Transverse colon (tissue), 4 donors: ENCODE measurements around the gene ZNF566. TPM values are rescaled to one million over a fixed set of nuclear protein-coding genes. Genes with fewer than 3 reads are reported as not detected.

Experiments used
- DNase-seq: peaks from one replicate; pipeline ENCODE4 v3.0.0-alpha.2; 2019
- H3K27ac ChIP-seq, 4 donors: fragments of 200-600 bp; sonication (generic); 2 replicates each; pipeline ENCODE4 v1.5.1; 2016 to 2018; ENCODE audit warnings: inconsistent platforms in 4 of 4
- H3K27me3 ChIP-seq: fragments of 200-600 bp; sonication (generic); 2 replicates; pipeline ENCODE4 v1.5.1; 2017; ENCODE audit warnings: inconsistent platforms
- H3K36me3 ChIP-seq, 4 donors: fragments of 200-600 bp; sonication (generic); 2 replicates each; pipeline ENCODE4 v1.5.1; 2017 to 2019; ENCODE audit warnings: inconsistent platforms in 4 of 4
- H3K4me1 ChIP-seq, 4 donors: fragments of 200-600 bp; sonication (generic); 2 replicates each; pipeline ENCODE4 v1.5.1; 2017 to 2020; ENCODE audit warnings: inconsistent platforms in 4 of 4
- H3K4me3 ChIP-seq, 4 donors: fragments of 200-600 bp; sonication (generic); 1 replicate in 1 of 4; 2 replicates in 3 of 4; pipeline versions ENCODE4 v1.5.1 to v1.6.1; 2017 to 2019; ENCODE audit warnings: inconsistent platforms in 4 of 4
- H3K9me3 ChIP-seq, 2 donors: fragments of 200-600 bp; sonication (generic); 2 replicates each; pipeline ENCODE4 v1.5.1; 2017 to 2019; ENCODE audit warnings: inconsistent platforms in 2 of 2
- CTCF ChIP-seq, 5 experiments: fragments of 200-600 bp in 3 of 5; fragments of 450-650 bp in 2 of 5; sonication (generic) in 3 of 5; IDR thresholded peaks; 1 replicate in 2 of 5; 2 replicates in 3 of 5; pipeline ENCODE4 v1.5.1; 2016 to 2017; ENCODE audit warnings: antibody characterized with exemption in 5 of 5, inconsistent platforms in 3 of 5, mild to moderate bottlenecking in 2 of 5, moderate library complexity in 1 of 5
- EP300 ChIP-seq: sonication (generic); formaldehyde crosslinking; IDR thresholded peaks from one replicate; pipeline ENCODE4 v1.6.1; 2017; ENCODE audit warnings: antibody characterized with exemption, low read depth
- POLR2A ChIP-seq: fragments of 450-650 bp; IDR thresholded peaks from one replicate; pipeline ENCODE4 v1.6.1; 2016; ENCODE audit warnings: antibody characterized with exemption, mild to moderate bottlenecking, moderate library complexity
- POLR2AphosphoS5 ChIP-seq, 3 donors: sonication (generic); formaldehyde crosslinking; IDR thresholded peaks; one replicate each; pipeline ENCODE4 v1.6.1; 2016; ENCODE audit warnings: antibody characterized with exemption in 3 of 3
- WGBS, 2 donors: methylation state at CpG; one replicate each; pipeline ENCODE4 v1.1.5; 2018; ENCODE audit warnings: low coverage in 1 of 2; 5-methylcytosine and 5-hydroxymethylcytosine counted together
- in situ Hi-C, 4 donors: fragments of 200-750 bp; cut with MboI; loops; one replicate each; pipeline versions ENCODE4 v1.15.0 to v1.15.1; 2017; ENCODE audit warnings: low sequenced_read_pairs in 3 of 4, low pct_ligation_motif_present in 1 of 4, low pct_unique_long_range_greater_than_20kb in 1 of 4
- intact Hi-C: fragments of 100-400 bp; cut with DNase I; formaldehyde crosslinking; loops from one replicate; pipeline ENCODE4 v1.15.1; 2023; ENCODE audit warnings: low total_unique reads
- total RNA-seq, 4 donors: library from RNA; depleted of rRNA; stranded (reverse); fragments of >200 nt; gene quantifications; one replicate each; pipeline ENCODE4 v1.1.0, GENCODE V29; 2016

Gene ZNF566
- total RNA-seq, 4 donors from 2014 or later = 1.9 to 15.1 (median 10.0) TPM

- Histone ChIP-seq H3K27me3 (no peaks in the 10 kb centered on the region), H3K9me3 (peaks cover 88 to 97% of the 10 kb centered on the region in 2 donors), H3K4me1 (no peaks in the 10 kb centered on the region), H3K36me3 (peaks cover 5 to 64% (median 34%) of the 10 kb centered on the region in 4 donors), H3K27ac (no peak overlapping the region), H3K4me3 (no peak overlapping the region)
- 98 to 100% methylated on average over 1 to 2 of the region's 2 CpGs for WGBS, 2 donors
- no peak for DNase-seq
- intact Hi-C loops (no loop called here), in situ Hi-C loops (no loop called here)
- TF ChIP-seq POLR2AphosphoS5 (IDR thresholded peaks at IDR 0.05) = no peak
- no peak for TF ChIP-seq POLR2A
- no peak for TF ChIP-seq EP300
- TF ChIP-seq CTCF (IDR thresholded peaks at IDR 0.05) = no peak
These were observed 24.8 kb upstream of the ZNF566 start for GRCh38 chr19:36514012-36514612.

GRCh38 chr19:36508325-36508724, 19.0 kb upstream of the ZNF566 start:
- WGBS, 2 donors = 82 to 94% methylated on average over 3 of the region's 3 CpGs
- intact Hi-C loops (no loop called here), in situ Hi-C loops (no loop called here)
- H3K27ac ChIP-seq = no peak overlapping the region
- peaks cover 0 to 7% (median under 1%) of the 10 kb centered on the region in 4 donors for H3K36me3 ChIP-seq
- no peaks in the 10 kb centered on the region for H3K27me3 ChIP-seq
- peaks cover 75 to 95% of the 10 kb centered on the region in 2 donors for H3K9me3 ChIP-seq
- H3K4me1 ChIP-seq = no peaks in the 10 kb centered on the region
- no peak for DNase-seq
- no peak overlapping the region for H3K4me3 ChIP-seq
- TF ChIP-seq POLR2AphosphoS5 (IDR thresholded peaks at IDR 0.05) = no peak
- TF ChIP-seq POLR2A = no peak
- TF ChIP-seq EP300 = no peak
- no peak for TF ChIP-seq CTCF (IDR thresholded peaks at IDR 0.05)

GRCh38 chr19:36501973-36502372, 12.6 kb upstream of the ZNF566 start:
- Histone ChIP-seq H3K27me3 (no peaks in the 10 kb centered on the region), H3K27ac (no peak overlapping the region), H3K4me1 (no peaks in the 10 kb centered on the region), H3K9me3 (peaks cover 55 to 76% of the 10 kb centered on the region in 2 donors), H3K4me3 (no peak overlapping the region), H3K36me3 (no peaks in the 10 kb centered on the region)
- no peak for DNase-seq
- 94 to 100% methylated on average over 1 to 5 of the region's 5 CpGs for WGBS, 2 donors
- in situ Hi-C loops = no loop called here
- intact Hi-C loops = no loop called here
- no peak for TF ChIP-seq POLR2A
- TF ChIP-seq CTCF (IDR thresholded peaks at IDR 0.05) = no peak
- no peak for TF ChIP-seq POLR2AphosphoS5 (IDR thresholded peaks at IDR 0.05)
- no peak for TF ChIP-seq EP300

- WGBS, 2 donors = 92% methylated on average over 17 of the region's 17 CpGs; no CpG with 5 or more reads in 1 of the 2 donors
- H3K27me3 ChIP-seq = no peaks in the 10 kb centered on the region
- H3K36me3 ChIP-seq = no peaks in the 10 kb centered on the region
- no peak overlapping the region for H3K27ac ChIP-seq
- no peak for TF ChIP-seq CTCF (IDR thresholded peaks at IDR 0.05)
- TF ChIP-seq POLR2A = no peak
- TF ChIP-seq POLR2AphosphoS5 (IDR thresholded peaks at IDR 0.05) = no peak
- no peak for TF ChIP-seq EP300
- no peak overlapping the region for H3K4me3 ChIP-seq
- intact Hi-C loops = no loop called here
- no peaks in the 10 kb centered on the region for H3K4me1 ChIP-seq
- in situ Hi-C loops = loop anchor here in 1 of 4 donors (25.0 kb wide), 1 partner anchor 285 kb away; the partner anchor contains the start of genes ZNF146 and ZNF565
- H3K9me3 ChIP-seq = peaks cover 12 to 28% of the 10 kb centered on the region in 2 donors
- no peak for DNase-seq
These were observed 7.6 kb upstream of the ZNF566 start for GRCh38 chr19:36497001-36497400.
